GM18868 (cell line): ENCODE measurements around the gene GMCL2.
"Not testable (repeated sequence)": the region's sequence is repeated elsewhere in the genome, so short reads cannot be mapped to it uniquely, and the experiment has no call there.

Experiments
- ATAC-seq: cut with Tn5 transposase; IDR thresholded peaks from one replicate; pipeline ENCODE4 v1.9.1; 2021; ENCODE audit warnings: mild to moderate bottlenecking, moderate library complexity; ENCODE audit not compliant: unreplicated experiment

The GMCL2 gene

GRCh38 chr5:178187014-178187413, at the start of gene GMCL2:
Gene GMCL2 (minus strand): TSS chr5:178187371. CDS start chr5:178187299, 72 bp downstream.
- ATAC-seq: no peak

GRCh38 chr5:178236679-178237078, 49.5 kb upstream of the GMCL2 start:
- ATAC-seq: no peak

- no peak for ATAC-seq
Measured at GRCh38 chr5:178236126-178236525, 49.0 kb upstream of the GMCL2 start.

GRCh38 chr5:178235588-178235974, 48.4 kb upstream of the GMCL2 start:
- no peak for ATAC-seq

GRCh38 chr5:178234750-178235587, 47.8 kb upstream of the GMCL2 start:
- no peak for ATAC-seq

GRCh38 chr5:178234121-178234749, 47.1 kb upstream of the GMCL2 start:
- ATAC-seq: no peak

- ATAC-seq: no peak
Measured at GRCh38 chr5:178232920-178233429, 45.8 kb upstream of the GMCL2 start.

GRCh38 chr5:178232124-178232919, 45.2 kb upstream of the GMCL2 start, which contains the start of gene PHYKPL:
Gene PHYKPL (minus strand): TSS chr5:178232802. CDS start chr5:178232550, 252 bp downstream.
- ATAC-seq: peak; percentile 56

- ATAC-seq: no peak
Measured at GRCh38 chr5:178231539-178232123, 44.5 kb upstream of the GMCL2 start.

- ATAC-seq: no peak
Measured at GRCh38 chr5:178230879-178231538, 43.8 kb upstream of the GMCL2 start.

GRCh38 chr5:178229861-178230260, 42.7 kb upstream of the GMCL2 start:
- no peak for ATAC-seq

- not testable (repeated sequence) for ATAC-seq
Measured at GRCh38 chr5:178229111-178229510, 41.9 kb upstream of the GMCL2 start.

GRCh38 chr5:178228609-178229008, 41.4 kb upstream of the GMCL2 start:
- no peak for ATAC-seq

GRCh38 chr5:178227929-178228328, 40.8 kb upstream of the GMCL2 start:
- ATAC-seq: no peak

- ATAC-seq: no peak
Measured at GRCh38 chr5:178227138-178227659, 40.0 kb upstream of the GMCL2 start.

- ATAC-seq: no peak
Measured at GRCh38 chr5:178225174-178225573, 38.0 kb upstream of the GMCL2 start.

- no peak for ATAC-seq
Measured at GRCh38 chr5:178224403-178224802, 37.2 kb upstream of the GMCL2 start.

GRCh38 chr5:178223828-178224335, 36.7 kb upstream of the GMCL2 start:
- no peak for ATAC-seq

- ATAC-seq: no peak
Measured at GRCh38 chr5:178223196-178223773, 36.1 kb upstream of the GMCL2 start.
